HEK293 (cell line): ENCODE results near the gene CA10.

ENCODE experiments used
- AEBP2 ChIP-seq: fragments of 450-650 bp; formaldehyde crosslinking; IDR thresholded peaks from 2 replicates; pipeline ENCODE4 v1.5.1; 2016; ENCODE audit warnings: missing biosample characterization, missing genetic modification characterization, borderline replicate concordance
- ATF2 ChIP-seq: fragments of 450-650 bp; formaldehyde crosslinking; IDR thresholded peaks from 2 replicates; pipeline ENCODE4 v1.5.1; 2016; ENCODE audit warnings: missing biosample characterization, missing genetic modification characterization, low read depth
- CTCF ChIP-seq: fragments of 450-650 bp; formaldehyde crosslinking; IDR thresholded peaks from 2 replicates; pipeline ENCODE4 v1.5.1; 2016; ENCODE audit warnings: missing biosample characterization, missing genetic modification characterization
- KLF7 ChIP-seq: fragments of 450-650 bp; formaldehyde crosslinking; IDR thresholded peaks from 2 replicates; pipeline ENCODE4 v1.5.1; 2016; ENCODE audit warnings: missing biosample characterization, missing genetic modification characterization, borderline replicate concordance
- MYNN ChIP-seq: fragments of 450-650 bp; formaldehyde crosslinking; IDR thresholded peaks from 2 replicates; pipeline ENCODE4 v1.5.1; 2016; ENCODE audit warnings: missing biosample characterization, missing genetic modification characterization, borderline replicate concordance
- PRDM1 ChIP-seq: fragments of 450-650 bp; formaldehyde crosslinking; IDR thresholded peaks from 2 replicates; pipeline ENCODE4; 2016; ENCODE audit warnings: missing biosample characterization, missing genetic modification characterization
- SALL2 ChIP-seq: fragments of 450-650 bp; formaldehyde crosslinking; IDR thresholded peaks from 2 replicates; pipeline ENCODE4 v1.5.0; 2017; ENCODE audit warnings: missing biosample characterization, mild to moderate bottlenecking, missing genetic modification characterization, borderline replicate concordance
- YY2 ChIP-seq: fragments of 450-650 bp; formaldehyde crosslinking; IDR thresholded peaks from 2 replicates; pipeline ENCODE4 v1.5.1; 2016; ENCODE audit warnings: missing biosample characterization, missing genetic modification characterization
- ZBTB8A ChIP-seq: fragments of 450-650 bp; formaldehyde crosslinking; IDR thresholded peaks from 2 replicates; pipeline ENCODE4 v1.5.1; 2016; ENCODE audit warnings: missing biosample characterization, missing genetic modification characterization
- ZFP3 ChIP-seq: fragments of 450-650 bp; formaldehyde crosslinking; IDR thresholded peaks from 2 replicates; pipeline ENCODE4 v1.5.1; 2016; ENCODE audit warnings: low read depth, missing biosample characterization, missing genetic modification characterization
- ZIC2 ChIP-seq: fragments of 450-650 bp; formaldehyde crosslinking; IDR thresholded peaks from 2 replicates; pipeline ENCODE4 v1.5.1; 2016; ENCODE audit warnings: missing biosample characterization, missing genetic modification characterization
- ZNF10 ChIP-seq: fragments of 450-650 bp; formaldehyde crosslinking; IDR thresholded peaks from 2 replicates; pipeline ENCODE4 v1.5.1; 2017; ENCODE audit warnings: missing biosample characterization, missing genetic modification characterization
- ZNF121 ChIP-seq: fragments of 450-650 bp; formaldehyde crosslinking; IDR thresholded peaks from 2 replicates; pipeline ENCODE4 v1.5.1; 2016; ENCODE audit warnings: missing biosample characterization, missing genetic modification characterization
- ZNF24 ChIP-seq: fragments of 450-650 bp; formaldehyde crosslinking; IDR thresholded peaks from 2 replicates; pipeline ENCODE4 v1.5.1; 2016; ENCODE audit warnings: missing biosample characterization, missing genetic modification characterization
- ZNF274 ChIP-seq, 2 experiments: fragments of 200-500 bp in 1 of 2; fragments of 450-650 bp in 1 of 2; sonication (Bioruptor generic) in 1 of 2; formaldehyde crosslinking in 1 of 2; IDR thresholded peaks; 2 replicates each; pipeline versions ENCODE4 v1.5.1 to v1.6.1; 2014 to 2016; ENCODE audit warnings: borderline replicate concordance in 1 of 2, inconsistent platforms in 1 of 2, low read length in 1 of 2, missing biosample characterization in 1 of 2, missing genetic modification characterization in 1 of 2
- ZNF280C ChIP-seq: fragments of 450-650 bp; formaldehyde crosslinking; IDR thresholded peaks from 2 replicates; pipeline ENCODE4 v1.5.1; 2016; ENCODE audit warnings: missing biosample characterization, missing genetic modification characterization
- ZNF280D ChIP-seq: fragments of 450-650 bp; formaldehyde crosslinking; IDR thresholded peaks from 2 replicates; pipeline ENCODE4 v1.5.1; 2016; ENCODE audit warnings: missing biosample characterization, missing genetic modification characterization
- ZNF302 ChIP-seq: fragments of 450-650 bp; formaldehyde crosslinking; IDR thresholded peaks from 2 replicates; pipeline ENCODE4 v1.5.1; 2016; ENCODE audit warnings: missing biosample characterization, missing genetic modification characterization, low read depth
- ZNF354C ChIP-seq: fragments of 450-650 bp; formaldehyde crosslinking; IDR thresholded peaks from 2 replicates; pipeline ENCODE4 v1.5.1; 2016; ENCODE audit warnings: missing biosample characterization, missing genetic modification characterization, low read depth, borderline replicate concordance
- ZNF548 ChIP-seq: fragments of 450-650 bp; formaldehyde crosslinking; IDR thresholded peaks from 2 replicates; pipeline ENCODE4 v1.5.1; 2016; ENCODE audit warnings: missing biosample characterization, missing genetic modification characterization
- ZNF561 ChIP-seq: fragments of 450-650 bp; IDR thresholded peaks from 2 replicates; pipeline ENCODE4 v1.5.1; 2018; ENCODE audit warnings: missing biosample characterization, missing genetic modification characterization, borderline replicate concordance
- ZNF580 ChIP-seq: fragments of 450-650 bp; formaldehyde crosslinking; IDR thresholded peaks from 2 replicates; pipeline ENCODE4 v1.5.1; 2016; ENCODE audit warnings: missing biosample characterization, missing genetic modification characterization
- ZNF639 ChIP-seq: fragments of 450-650 bp; formaldehyde crosslinking; IDR thresholded peaks from 2 replicates; pipeline ENCODE4 v1.5.1; 2016; ENCODE audit warnings: missing biosample characterization, missing genetic modification characterization
- ZNF677 ChIP-seq: fragments of 450-650 bp; IDR thresholded peaks from 2 replicates; pipeline ENCODE4 v1.5.0; 2018; ENCODE audit warnings: missing biosample characterization, mild to moderate bottlenecking, missing genetic modification characterization, moderate library complexity
- ZNF701 ChIP-seq: fragments of 450-650 bp; formaldehyde crosslinking; IDR thresholded peaks from 2 replicates; pipeline ENCODE4 v1.5.1; 2016; ENCODE audit warnings: missing biosample characterization, missing genetic modification characterization
- ZNF768 ChIP-seq: fragments of 450-650 bp; formaldehyde crosslinking; IDR thresholded peaks from 2 replicates; pipeline ENCODE4 v1.5.1; 2018; ENCODE audit warnings: missing biosample characterization, mild to moderate bottlenecking, missing genetic modification characterization
- ZNF777 ChIP-seq: fragments of 450-650 bp; formaldehyde crosslinking; IDR thresholded peaks from 2 replicates; pipeline ENCODE4 v1.5.1; 2017; ENCODE audit warnings: missing biosample characterization, missing genetic modification characterization, borderline replicate concordance
- ZNF785 ChIP-seq: fragments of 450-650 bp; formaldehyde crosslinking; IDR thresholded peaks from 2 replicates; pipeline ENCODE4 v1.5.1; 2016; ENCODE audit warnings: missing biosample characterization, missing genetic modification characterization

CA10 gene

GRCh38 chr17:51640108-51640622 lies 518.3 kb downstream of the CA10 start (continued):
- TF ChIP-seq ZNF280C (tag by site-specific recombination) (no peak), ZNF24 (tag by site-specific recombination) (peak; percentile 89), ZNF280D (tag by site-specific recombination) (no peak), ZBTB8A (tag by site-specific recombination) (peak; percentile 21; the same call in 1 of the 2 replicates), PRDM1 (tag by site-specific recombination) (no peak), AEBP2 (tag by site-specific recombination) (no peak), ZNF121 (tag by site-specific recombination) (no peak), ZNF701 (no peak), ZNF768 (tag by site-specific recombination) (no peak), ZFP3 (no peak), ZNF10 (tag by site-specific recombination) (peak; percentile 88), ZNF548 (tag by site-specific recombination) (no peak), ZNF302 (tag by site-specific recombination) (no peak), ZNF777 (tag by site-specific recombination) (no peak), ZNF785 (tag by site-specific recombination) (no peak), KLF7 (tag by site-specific recombination) (no peak), SALL2 (tag by site-specific recombination) (peak; percentile 59; the same call in 1 of the 2 replicates), CTCF (tag by site-specific recombination) (peak; percentile 53; the same call in 1 of the 2 replicates), MYNN (tag by site-specific recombination) (no peak), YY2 (peak; percentile 47; the same call in 1 of the 2 replicates), ZNF639 (tag by site-specific recombination) (peak; percentile 70; the same call in 1 of the 2 replicates), ZNF274 (IDR thresholded peaks at IDR 0.05; ENCODE audit: low read length) (no peak), ZNF274 (tag by site-specific recombination; IDR thresholded peaks at IDR 0.05; ENCODE audit: borderline replicate concordance) (no peak), ZNF580 (0 out of 2 replicates have a peak, but pooled peaks have one; percentile 69), ZNF354C (tag by site-specific recombination) (no peak), ATF2 (tag by site-specific recombination) (peak; percentile 44), ZNF677 (no peak), ZIC2 (peak; percentile 59), ZNF561 (tag by site-specific recombination) (no peak)
